Motor neuron (in vitro differentiated cells): ENCODE data around the gene CPA2. TPM values are rescaled to one million over a fixed set of nuclear protein-coding genes. Genes with fewer than 3 reads are reported as not detected.

Experiments
- ATAC-seq, 8 experiments: fragments of 200-7000 bp; cut with Tn5 transposase; replicated peaks in 6 of 8; 2 replicates each; pipeline ENCODE4 v1.8.0; 2021; ENCODE audit warnings: mild to moderate bottlenecking in 8 of 8, moderate library complexity in 8 of 8
- H3K27ac ChIP-seq, 2 donors: fragments of 250-450 bp; sonication (Bioruptor Pico); 2 replicates each; pipeline ENCODE4 v1.9.0; 2021; ENCODE audit warnings: antibody characterized with exemption in 2 of 2, mild to moderate bottlenecking in 2 of 2, moderate library complexity in 1 of 2
- H3K4me1 ChIP-seq, 2 donors: fragments of 250-450 bp; sonication (Bioruptor Pico); replicated peaks in 1 of 2; 2 replicates each; pipeline ENCODE4 v1.6.1; 2021; ENCODE audit warnings: antibody characterized with exemption in 2 of 2, mild to moderate bottlenecking in 2 of 2, moderate library complexity in 1 of 2
- H3K4me3 ChIP-seq, 5 donors: fragments of 250-450 bp; sonication (Bioruptor Pico); 2 replicates each; pipeline ENCODE4 v1.9.0; 2021; ENCODE audit warnings: antibody characterized with exemption in 5 of 5, mild to moderate bottlenecking in 5 of 5, moderate library complexity in 4 of 5
- WGBS, 10 experiments: fragments of 450-650 bp; shearing (Covaris generic); methylation state at CpG; one replicate each; pipeline ENCODE4 v1.0.0; 2022; 5-methylcytosine and 5-hydroxymethylcytosine counted together
- in situ Hi-C, 9 experiments: fragments of 400-800 bp; cut with MboI; loops; one replicate each; pipeline ENCODE4 v1.15.0; 2021; ENCODE audit warnings: low sequenced_read_pairs in 9 of 9, low pct_unique_long_range_greater_than_20kb in 2 of 9; ENCODE audit not compliant: unreplicated experiment in 9 of 9
- total RNA-seq, 8 experiments: library from RNA; unstranded; fragments of 300-600 nt; gene quantifications; 2 replicates each; pipeline versions ENCODE4 v1.2.3 to v1.2.4, GENCODE V29; 2022

The CPA2 gene
- total RNA-seq, 8 experiments from 2014 or later = 0.49 to 4.4 (median 0.78) TPM

DNA sequence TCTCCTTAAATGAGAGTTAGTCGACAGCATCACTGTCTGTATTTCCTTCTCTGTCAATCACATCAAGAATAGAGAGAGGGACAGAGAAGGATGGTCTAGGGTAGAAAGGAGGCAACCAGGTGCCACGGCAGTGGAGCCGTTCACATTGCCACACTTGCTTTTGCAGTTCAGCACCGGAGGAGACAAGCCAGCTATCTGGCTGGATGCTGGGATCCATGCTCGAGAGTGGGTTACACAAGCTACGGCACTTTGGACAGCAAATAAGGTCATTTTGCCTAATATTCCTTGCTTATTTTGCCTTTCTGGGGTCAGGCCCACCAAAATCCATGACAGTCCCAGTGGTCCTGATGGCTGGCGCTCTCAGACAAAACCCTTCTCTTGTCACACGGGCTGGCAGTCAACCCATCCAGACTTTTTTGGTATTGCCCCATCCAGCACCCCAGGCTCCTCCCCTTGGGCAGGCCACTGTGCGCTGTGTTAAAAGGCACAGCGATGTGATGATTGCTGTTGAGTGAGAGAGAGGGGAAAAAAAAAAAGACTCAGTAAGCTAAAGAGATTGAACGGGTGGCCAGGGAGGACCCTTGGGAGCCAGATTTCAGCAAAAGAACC lies 8.4 kb downstream of the CPA2 start:
- in situ Hi-C loops = loop anchor here in 1 of 9 experiments (25.0 kb wide), 1 partner anchor 212 kb away; the partner anchor contains the start of gene MEST
- Histone ChIP-seq H3K27ac (peak overlapping the region; percentile 53 to 60), H3K4me3 (no peak overlapping the region), H3K4me1 (peaks cover 55 to 69% of the 10 kb centered on the region in 2 donors)
- peak in 2 of 8 experiments; percentile 6 to 8 for ATAC-seq
- WGBS, 10 experiments = 18 to 100% (median 65%) methylated on average over 1 to 11 of the region's 11 CpGs; no CpG with 5 or more reads in 2 of the 10 experiments

DNA sequence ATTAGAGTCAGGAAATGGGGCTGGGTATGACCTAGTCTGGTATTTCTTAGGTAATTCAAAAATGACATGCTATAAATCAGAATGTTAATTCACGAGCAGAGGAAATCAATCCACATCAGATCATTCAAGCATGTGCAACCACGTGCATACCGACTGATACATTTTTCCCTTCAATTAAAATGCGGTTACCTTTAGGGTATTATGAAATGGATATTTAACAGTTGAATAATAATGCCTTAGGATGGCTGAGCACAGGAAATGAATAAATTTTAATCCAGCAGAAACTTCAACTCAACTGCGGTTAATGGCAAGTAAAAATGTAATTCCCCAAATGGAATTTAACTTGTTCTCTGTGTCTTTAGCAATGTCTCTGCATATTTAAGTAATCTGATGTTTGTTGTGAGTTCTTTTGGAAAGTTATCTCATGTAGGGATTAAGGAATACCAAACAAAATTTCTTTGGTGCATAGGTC lies 9.2 kb downstream of the CPA2 start:
- in situ Hi-C loops = loop anchor here in 1 of 9 experiments (25.0 kb wide), 1 partner anchor 211 kb away; the partner anchor contains the start of gene MEST
- H3K27ac ChIP-seq = peak overlapping the region; percentile 53 to 60

DNA sequence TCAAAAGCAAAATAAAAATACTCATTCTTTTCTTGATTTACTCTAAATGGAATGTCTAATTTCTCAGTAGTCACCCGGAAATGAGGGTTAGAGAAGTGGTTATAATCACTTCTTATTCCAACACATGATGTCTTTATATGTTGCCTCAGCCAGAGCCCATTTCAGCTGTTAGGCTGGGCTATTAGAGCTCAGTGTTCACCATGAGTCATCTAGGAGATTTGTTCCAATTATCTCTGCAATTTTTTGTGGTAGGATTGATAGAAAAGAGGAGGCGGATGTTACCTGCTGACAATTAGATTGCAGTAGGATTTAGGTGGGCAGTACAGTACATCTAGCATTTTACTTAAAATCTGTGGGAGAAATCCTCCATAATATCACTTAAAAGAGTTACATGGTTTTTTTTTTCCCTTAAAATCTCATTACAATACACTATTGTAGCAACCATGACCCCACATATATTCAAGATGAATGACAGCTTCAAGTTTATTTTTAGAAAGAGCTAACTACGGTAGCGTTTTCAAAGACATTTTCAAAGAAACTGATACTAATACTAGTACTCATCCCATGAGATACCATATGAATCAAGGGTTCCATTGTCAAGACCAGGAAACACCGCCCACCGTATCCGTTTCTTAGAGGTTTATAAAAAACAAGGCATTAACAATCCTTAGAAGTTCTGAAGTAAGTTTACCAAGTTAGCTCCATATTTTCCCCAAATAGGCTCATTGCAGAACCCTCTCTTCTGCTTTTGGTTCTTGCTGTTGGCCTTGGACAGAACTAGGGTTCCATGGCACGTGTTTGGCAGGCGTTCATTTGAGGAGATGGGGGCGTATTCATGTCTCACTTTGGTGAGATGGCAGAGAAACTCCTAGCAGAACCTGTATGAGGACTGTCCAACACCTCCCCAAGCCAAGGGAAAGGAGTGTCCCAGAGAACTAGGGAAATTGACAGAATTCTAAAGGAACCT lies 10.4 kb downstream of the CPA2 start:
- WGBS, 10 experiments = 44 to 98% (median 87%) methylated on average over 4 to 10 of the region's 10 CpGs; no CpG with 5 or more reads in 2 of the 10 experiments
- in situ Hi-C loops = loop anchor here in 1 of 9 experiments (25.0 kb wide), 1 partner anchor 210 kb away; the partner anchor contains the start of gene MEST
- ATAC-seq = peak in 2 of 8 experiments; percentile 2 to 4
- no peak overlapping the region for H3K4me3 ChIP-seq
- H3K27ac ChIP-seq = no peak overlapping the region
- H3K4me1 ChIP-seq = peaks cover 46 to 59% of the 10 kb centered on the region in 2 donors

More for the DNA sequence above, 9.2 kb downstream of the CPA2 start:
- peaks cover 55 to 69% of the 10 kb centered on the region in 2 donors for H3K4me1 ChIP-seq
- WGBS, 10 experiments = 0 to 100% (median 1%) methylated on average over 1 to 5 of the region's 5 CpGs
- H3K4me3 ChIP-seq = no peak overlapping the region
- peak in 2 of 8 experiments; percentile 3 to 58 for ATAC-seq

DNA sequence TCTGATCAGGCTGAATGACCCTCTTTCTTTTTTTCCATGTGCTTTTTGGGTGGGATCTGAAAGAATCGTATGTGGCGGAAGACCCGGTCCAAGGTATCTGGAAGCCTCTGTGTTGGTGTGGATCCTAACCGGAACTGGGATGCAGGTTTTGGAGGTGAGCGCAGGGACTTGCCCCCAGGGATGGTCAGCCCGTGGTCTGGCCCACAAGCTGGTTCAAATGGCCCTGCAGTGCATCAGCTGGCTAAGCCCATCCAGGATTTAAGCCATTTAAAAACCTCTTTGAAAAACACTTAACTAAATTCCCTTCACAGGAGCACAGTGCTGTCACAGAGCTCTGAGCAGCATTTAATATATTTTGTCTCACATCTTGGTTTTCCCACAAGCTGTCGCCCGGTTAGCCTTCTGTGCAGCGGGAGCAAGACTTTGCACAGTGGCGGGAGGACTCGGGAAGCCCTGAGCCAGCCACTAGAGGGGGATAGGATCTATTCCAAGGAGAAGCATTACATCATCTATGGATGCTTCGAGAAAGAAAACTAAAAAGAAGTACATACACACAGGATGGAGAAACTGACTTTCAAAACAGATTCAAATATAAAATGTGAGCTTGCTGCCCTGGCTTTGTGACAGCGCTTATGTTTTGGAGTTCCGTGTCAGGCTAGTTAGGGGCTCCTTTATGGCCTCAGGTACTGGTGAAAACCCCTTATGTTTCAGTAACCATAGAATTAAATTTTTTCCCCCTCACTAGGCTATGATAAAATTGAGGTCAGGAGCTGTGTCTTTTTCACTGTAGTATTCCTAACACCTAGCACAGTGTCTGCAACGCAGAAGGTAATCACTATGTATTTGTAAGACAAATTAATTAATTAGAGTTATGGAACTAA lies 11.3 kb downstream of the CPA2 start:
- Histone ChIP-seq H3K4me3 (no peak overlapping the region), H3K27ac (peak overlapping the region in 1 of 2 donors; percentile 51), H3K4me1 (peaks cover 36 to 49% of the 10 kb centered on the region in 2 donors)
- 42 to 89% (median 70%) methylated on average over 1 to 10 of the region's 15 CpGs for WGBS, 10 experiments
- ATAC-seq = peak in 7 of 8 experiments; percentile 3 to 68 (median 59)
- in situ Hi-C loops = loop anchor here in 1 of 9 experiments (25.0 kb wide), 1 partner anchor 209 kb away; the partner anchor contains the start of gene MEST

DNA sequence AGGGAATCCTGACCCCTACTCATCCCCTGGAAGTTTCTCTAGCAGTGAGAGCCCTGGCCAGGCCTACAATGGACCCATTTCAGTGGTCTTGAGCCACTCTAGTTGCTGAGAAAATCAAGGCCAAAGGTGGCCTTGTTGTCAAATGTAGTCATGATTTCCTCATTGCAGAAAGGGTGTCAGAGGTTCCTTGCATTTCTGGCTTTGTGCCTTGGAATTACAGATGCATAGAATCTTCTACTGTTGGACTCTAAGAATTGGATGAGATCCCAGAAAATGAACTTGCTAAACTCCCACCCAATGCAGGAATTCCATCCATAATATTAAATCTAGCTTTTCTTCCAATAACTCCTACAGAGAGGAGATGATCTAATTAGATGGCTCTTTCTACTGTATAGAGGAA lies 12.2 kb downstream of the CPA2 start:
- no peak overlapping the region for H3K4me3 ChIP-seq
- H3K4me1 ChIP-seq = peaks cover 32 to 44% of the 10 kb centered on the region in 2 donors
- H3K27ac ChIP-seq = no peak overlapping the region
- ATAC-seq = peak in 3 of 8 experiments; percentile 66 to 84 (median 71)
- in situ Hi-C loops = loop anchor here in 1 of 9 experiments (25.0 kb wide), 1 partner anchor 208 kb away; the partner anchor contains the start of gene MEST

DNA sequence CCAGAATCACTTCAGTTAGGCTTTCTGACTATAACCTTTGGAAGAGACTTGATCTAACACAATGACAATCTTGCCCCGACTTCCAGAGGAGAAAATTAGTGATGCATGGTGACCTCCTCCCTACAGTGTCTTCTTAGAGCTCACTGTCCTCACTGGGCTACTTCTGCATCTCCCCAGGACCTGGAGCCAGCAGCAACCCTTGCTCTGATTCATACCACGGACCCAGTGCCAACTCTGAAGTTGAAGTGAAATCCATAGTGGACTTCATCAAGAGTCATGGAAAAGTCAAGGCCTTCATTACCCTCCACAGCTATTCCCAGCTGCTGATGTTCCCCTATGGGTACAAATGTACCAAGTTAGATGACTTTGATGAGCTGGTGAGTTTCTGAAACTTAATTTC lies 12.6 kb downstream of the CPA2 start:
- ATAC-seq = peak in 3 of 8 experiments; percentile 45 to 61 (median 53)
- in situ Hi-C loops = loop anchor here in 1 of 9 experiments (25.0 kb wide), 1 partner anchor 208 kb away; the partner anchor contains the start of gene MEST
- Histone ChIP-seq H3K4me3 (no peak overlapping the region), H3K4me1 (peaks cover 28 to 40% of the 10 kb centered on the region in 2 donors), H3K27ac (no peak overlapping the region)
- 0 to 100% (median 0%) methylated on average over 1 to 2 of the region's 2 CpGs; no CpG with 5 or more reads in 5 of the 10 experiments for WGBS, 10 experiments

DNA sequence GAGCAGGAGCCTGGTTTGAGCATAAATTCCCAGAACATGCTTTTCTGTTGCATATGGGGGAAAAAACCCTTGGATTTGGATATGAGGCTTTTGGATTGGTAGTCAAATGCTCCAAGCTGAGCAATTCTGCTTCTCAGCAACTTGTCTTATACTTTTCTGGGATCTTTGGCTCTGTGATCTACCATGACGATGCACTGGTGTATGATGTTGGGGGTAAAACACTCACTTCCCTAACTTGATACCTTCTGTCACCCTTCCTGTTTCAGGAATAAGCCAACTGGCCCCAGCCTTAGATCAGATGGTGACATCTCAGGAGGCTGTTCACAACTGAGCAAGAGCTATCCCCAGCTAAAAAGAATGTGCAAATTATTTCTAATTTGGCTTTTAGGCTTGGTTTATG lies 13.2 kb downstream of the CPA2 start:
- Histone ChIP-seq H3K4me3 (no peak overlapping the region), H3K27ac (no peak overlapping the region), H3K4me1 (peaks cover 24 to 34% of the 10 kb centered on the region in 2 donors)
- 20 to 100% (median 100%) methylated on average over 1 of the region's 1 CpG; no CpG with 5 or more reads in 4 of the 10 experiments for WGBS, 10 experiments
- ATAC-seq = no peak
- in situ Hi-C loops = loop anchor here in 1 of 9 experiments (25.0 kb wide), 1 partner anchor 207 kb away; the partner anchor contains the start of gene MEST

DNA sequence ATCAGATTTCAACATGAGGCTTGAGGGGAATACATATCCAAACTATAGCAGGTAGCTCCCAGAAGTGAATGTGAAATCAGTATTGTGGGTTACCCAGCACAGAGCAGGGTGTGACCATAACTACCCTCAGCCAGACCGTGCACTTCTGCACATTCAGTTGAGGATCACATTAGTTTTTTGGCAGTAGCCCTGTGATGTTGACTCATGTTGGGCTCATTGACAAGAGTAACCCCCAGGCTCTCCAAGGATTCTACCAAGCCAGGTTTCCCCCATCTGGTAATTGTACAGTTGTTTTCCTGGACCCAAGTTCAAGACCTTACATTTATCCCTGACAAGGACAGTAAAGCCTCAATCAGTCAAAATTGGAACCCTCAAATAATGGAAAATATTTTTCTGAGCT lies 14.6 kb downstream of the CPA2 start:
- Histone ChIP-seq H3K27ac (no peak overlapping the region), H3K4me1 (peaks cover 12 to 20% of the 10 kb centered on the region in 2 donors), H3K4me3 (no peak overlapping the region)
- WGBS, 10 experiments = 0 to 100% (median 80%) methylated on average over 1 of the region's 1 CpG; no CpG with 5 or more reads in 7 of the 10 experiments
- ATAC-seq = peak in 3 of 8 experiments; percentile 12 to 53 (median 49)
- in situ Hi-C loops = loop anchor here in 1 of 9 experiments (25.0 kb wide), 1 partner anchor 206 kb away; the partner anchor contains the start of gene MEST

DNA sequence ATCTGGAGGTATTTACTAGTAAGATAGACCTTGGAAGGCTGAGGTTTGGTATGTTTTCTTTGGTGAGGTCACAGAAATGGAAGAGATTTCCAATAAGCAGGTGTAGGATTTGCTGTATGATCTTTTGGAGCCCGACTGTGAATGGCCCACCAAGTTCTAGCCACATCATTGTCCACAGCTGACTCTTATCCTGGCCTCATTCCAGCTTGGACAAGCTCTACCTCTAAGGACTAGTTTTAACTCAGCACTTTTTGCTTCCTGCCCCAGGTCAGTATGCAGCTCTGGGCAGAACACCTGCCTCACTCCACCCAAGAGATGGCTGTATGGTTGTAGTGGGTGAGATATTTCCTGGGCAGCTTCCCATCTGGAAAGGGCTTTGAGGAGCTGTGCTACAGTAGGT lies 20.2 kb downstream of the CPA2 start:
- in situ Hi-C loops = loop anchor here in 1 of 9 experiments (25.0 kb wide), 1 partner anchor 200 kb away; the partner anchor contains the start of gene MEST
- H3K4me3 ChIP-seq = no peak overlapping the region
- 83 to 100% (median 92%) methylated on average over 1 of the region's 1 CpG; no CpG with 5 or more reads in 6 of the 10 experiments for WGBS, 10 experiments
- no peak overlapping the region for H3K27ac ChIP-seq
- H3K4me1 ChIP-seq = no peaks in the 10 kb centered on the region
- ATAC-seq = no peak

DNA sequence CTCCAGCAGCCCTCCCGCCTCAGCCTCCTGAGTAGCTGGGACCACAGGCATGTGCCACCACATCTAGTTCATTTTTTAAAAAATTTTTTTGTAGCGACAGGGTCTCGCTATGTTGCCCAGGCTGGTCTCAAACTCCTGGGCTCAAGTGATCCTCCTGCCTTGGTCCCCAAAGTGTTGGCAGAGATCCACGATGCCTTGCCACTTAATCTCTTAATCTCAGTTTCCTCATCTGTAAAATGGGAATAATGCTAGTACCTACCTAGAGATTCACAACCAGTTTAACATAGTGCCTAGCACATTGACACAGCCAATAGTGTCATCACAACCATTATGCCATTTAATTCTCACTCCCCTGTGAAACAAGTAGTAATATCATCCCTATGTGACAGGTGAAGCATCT lies 21.5 kb downstream of the CPA2 start:
- no peak for ATAC-seq
- H3K4me3 ChIP-seq = no peak overlapping the region
- WGBS, 10 experiments = 71 to 100% (median 92%) methylated on average over 1 to 4 of the region's 4 CpGs; no CpG with 5 or more reads in 1 of the 10 experiments
- H3K27ac ChIP-seq = no peak overlapping the region
- no peaks in the 10 kb centered on the region for H3K4me1 ChIP-seq
- in situ Hi-C loops = loop anchor here in 1 of 9 experiments (25.0 kb wide), 1 partner anchor 199 kb away; the partner anchor contains the start of gene MEST

DNA sequence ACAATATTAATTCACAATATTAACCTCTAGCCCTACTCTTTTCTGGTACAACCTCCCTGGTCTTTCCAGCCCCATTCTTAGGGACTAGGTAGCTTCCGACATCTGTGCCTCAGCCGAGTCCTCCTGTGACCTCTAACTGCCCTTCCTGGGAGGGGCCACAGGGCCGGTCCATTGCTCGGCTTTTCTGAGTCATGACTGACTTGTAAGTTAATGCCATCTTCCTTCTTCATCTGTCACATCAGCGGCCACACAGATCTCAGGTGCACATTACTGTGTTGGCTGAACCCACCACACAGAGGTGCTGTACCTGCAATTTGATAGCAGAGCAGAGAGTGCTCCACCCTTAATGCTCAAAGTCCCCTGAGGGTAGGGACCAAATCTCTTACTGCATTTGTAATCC lies 22.2 kb downstream of the CPA2 start:
- WGBS, 10 experiments = 25 to 100% (median 80%) methylated on average over 3 to 4 of the region's 5 CpGs; no CpG with 5 or more reads in 7 of the 10 experiments
- Histone ChIP-seq H3K4me3 (no peak overlapping the region), H3K4me1 (no peaks in the 10 kb centered on the region), H3K27ac (no peak overlapping the region)
- in situ Hi-C loops = loop anchor here in 1 of 9 experiments (25.0 kb wide), 1 partner anchor 198 kb away; the partner anchor contains the start of gene MEST
- peak in 2 of 8 experiments; percentile 29 to 63 for ATAC-seq
